ENCODE measurements around the gene AP2A1. TPM values are rescaled to one million over a fixed set of nuclear protein-coding genes. Genes with fewer than 3 reads are reported as not detected.

Gene AP2A1
- total and polyA plus RNA-seq, 9 of the 15 experiments (the other 6 are each of a cell fraction or from before 2014, with no cell fraction given) = 0.55 to 150 (median 31.9) TPM

GRCh38 chr19:49766007-49766929, 533 bp upstream of the AP2A1 start (continued):
- no peak for TF ChIP-seq CHD7 (IDR thresholded peaks at IDR 0.05; ENCODE audit: low read depth, low read length)
- no peak for TF ChIP-seq ZBTB33 (CRISPR knock-in tag; IDR thresholded peaks at IDR 0.05)
- TF ChIP-seq ADNP (tag; IDR thresholded peaks at IDR 0.05) = no peak
- TF ChIP-seq SETDB1 (IDR thresholded peaks at IDR 0.05; ENCODE audit: low read length) = no peak
- TF ChIP-seq ASH1L (IDR thresholded peaks at IDR 0.05; ENCODE audit: borderline replicate concordance, low read depth, partially characterized antibody) = peak; percentile 98
- TF ChIP-seq E2F3 (CRISPR knock-in tag; IDR thresholded peaks at IDR 0.05) = no peak
- no peak for TF ChIP-seq MYBL2 (IDR thresholded peaks at IDR 0.05; ENCODE audit: low read depth)
- no peak for TF ChIP-seq MYBL2 (CRISPR knock-in tag; IDR thresholded peaks at IDR 0.05; ENCODE audit: borderline replicate concordance)
- no peak for TF ChIP-seq ZBTB1 (CRISPR knock-in tag; IDR thresholded peaks at IDR 0.05; ENCODE audit: borderline replicate concordance, low read depth)
- 0 out of 2 replicates have a peak, but pooled peaks have one; percentile 45 for TF ChIP-seq THAP12 (CRISPR knock-in tag; IDR thresholded peaks at IDR 0.05)
- no peak for TF ChIP-seq ZNF134 (CRISPR knock-in tag; conservative IDR thresholded peaks at IDR 0.05)
